ENCODE results near the gene NR5A2.

DNA sequence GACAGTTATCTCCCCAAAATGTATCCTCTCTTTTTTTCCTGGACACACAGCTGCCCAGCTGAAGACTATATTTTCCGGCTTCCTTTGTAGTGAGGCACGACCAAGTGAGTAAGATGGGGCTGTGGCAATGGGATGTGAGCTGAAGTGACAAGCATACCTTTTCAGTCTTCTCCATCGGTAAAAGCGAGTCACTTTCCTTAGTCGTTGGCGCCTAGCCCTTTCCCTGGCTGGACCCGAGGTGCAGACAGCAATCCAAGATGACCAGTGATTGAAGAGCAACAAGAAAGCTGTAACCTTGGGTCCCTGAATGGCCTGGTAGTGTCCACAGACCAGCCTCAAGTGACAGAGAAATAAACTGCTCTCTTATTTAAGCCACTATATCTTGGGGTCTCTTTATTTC lies 155.2 kb downstream of the NR5A2 start:
- TF ChIP-seq HDGF (IDR thresholded peaks at IDR 0.05; ENCODE audit: borderline replicate concordance) (no peak), ZNF384 (IDR thresholded peaks at IDR 0.05) (no peak), NFRKB (IDR thresholded peaks at IDR 0.05) (no peak), FOXK2 (IDR thresholded peaks at IDR 0.05) (no peak), L3MBTL2 (conservative IDR thresholded peaks at IDR 0.05) (no peak), FOXM1 (IDR thresholded peaks at IDR 0.05; ENCODE audit: borderline replicate concordance) (no peak), ARNT (IDR thresholded peaks at IDR 0.05) (no peak), LEF1 (IDR thresholded peaks at IDR 0.05; ENCODE audit: borderline replicate concordance) (no peak), SP1 (IDR thresholded peaks at IDR 0.05) (no peak), SUZ12 (IDR thresholded peaks at IDR 0.05) (no peak), BHLHE40 (IDR thresholded peaks at IDR 0.05; ENCODE audit: borderline replicate concordance) (no peak)
- TF ChIP-seq, protein P1, sequence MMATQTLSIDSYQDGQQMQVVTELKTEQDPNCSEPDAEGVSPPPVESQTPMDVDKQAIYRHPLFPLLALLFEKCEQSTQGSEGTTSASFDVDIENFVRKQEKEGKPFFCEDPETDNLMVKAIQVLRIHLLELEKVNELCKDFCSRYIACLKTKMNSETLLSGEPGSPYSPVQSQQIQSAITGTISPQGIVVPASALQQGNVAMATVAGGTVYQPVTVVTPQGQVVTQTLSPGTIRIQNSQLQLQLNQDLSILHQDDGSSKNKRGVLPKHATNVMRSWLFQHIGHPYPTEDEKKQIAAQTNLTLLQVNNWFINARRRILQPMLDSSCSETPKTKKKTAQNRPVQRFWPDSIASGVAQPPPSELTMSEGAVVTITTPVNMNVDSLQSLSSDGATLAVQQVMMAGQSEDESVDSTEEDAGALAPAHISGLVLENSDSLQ (IDR thresholded peaks at IDR 0.05): no peak

Measured in HEK293T (cell line).